Prostate gland (tissue), 2 donors: ENCODE data around the gene F7. TPM values are rescaled to one million over a fixed set of nuclear protein-coding genes. Genes with fewer than 3 reads are reported as not detected.

Experiments used
- DNase-seq: peaks from one replicate; pipeline ENCODE4 v3.0.0-alpha.2; 2019; ENCODE audit warnings: low spot score
- H3K27ac ChIP-seq, 2 donors: fragments of 200-600 bp; sonication (generic); 2 replicates each; pipeline ENCODE4 v1.5.1; 2017 to 2019
- H3K27me3 ChIP-seq: fragments of 200-600 bp; sonication (generic); replicated peaks from 2 replicates; pipeline ENCODE4 v1.5.1; 2019; ENCODE audit not compliant: insufficient read depth
- H3K36me3 ChIP-seq, 2 donors: fragments of 200-600 bp; sonication (generic); 1 replicate in 1 of 2; 2 replicates in 1 of 2; pipeline versions ENCODE4 v1.5.1 to v1.8.1; 2017 to 2019
- H3K4me1 ChIP-seq: fragments of 200-600 bp; sonication (generic); replicated peaks from 2 replicates; pipeline ENCODE4 v1.5.1; 2019
- H3K4me3 ChIP-seq, 2 donors: fragments of 200-600 bp; sonication (generic); 2 replicates each; pipeline ENCODE4 v1.5.1; 2017 to 2019
- H3K9me3 ChIP-seq: fragments of 200-600 bp; sonication (generic); 2 replicates; pipeline ENCODE4 v1.5.1; 2017
- POLR2A ChIP-seq: fragments of 450-650 bp; IDR thresholded peaks from one replicate; pipeline ENCODE4 v1.6.1; 2016; ENCODE audit warnings: antibody characterized with exemption, mild to moderate bottlenecking
- POLR2AphosphoS5 ChIP-seq: sonication (generic); formaldehyde crosslinking; IDR thresholded peaks from one replicate; pipeline ENCODE4 v1.6.1; 2017; ENCODE audit warnings: antibody characterized with exemption
- WGBS: methylation state at CpG from one replicate; pipeline ENCODE4 v1.1.5; 2018; 5-methylcytosine and 5-hydroxymethylcytosine counted together
- intact Hi-C: fragments of 100-400 bp; cut with DNase I; formaldehyde crosslinking; loops from one replicate; pipeline ENCODE4 v1.14.2; 2022
- total RNA-seq, 2 donors: library from RNA; depleted of rRNA; stranded (reverse); fragments of >200 nt; gene quantifications; one replicate each; pipeline ENCODE4 v1.1.0, GENCODE V29; 2016
- TF ChIP-seq, protein P1 (sequence below), 4 experiments: fragments of 200-600 bp in 2 of 4; fragments of 450-650 bp in 2 of 4; sonication (generic) in 2 of 4; IDR thresholded peaks; 1 replicate in 3 of 4; 2 replicates in 1 of 4; pipeline ENCODE4 v1.5.1; 2016 to 2019; ENCODE audit warnings: antibody characterized with exemption in 4 of 4, mild to moderate bottlenecking in 2 of 4, moderate library complexity in 2 of 4

Gene F7
- total RNA-seq, 2 donors from 2014 or later, result 2.7 TPM; not detected in 1

DNA sequence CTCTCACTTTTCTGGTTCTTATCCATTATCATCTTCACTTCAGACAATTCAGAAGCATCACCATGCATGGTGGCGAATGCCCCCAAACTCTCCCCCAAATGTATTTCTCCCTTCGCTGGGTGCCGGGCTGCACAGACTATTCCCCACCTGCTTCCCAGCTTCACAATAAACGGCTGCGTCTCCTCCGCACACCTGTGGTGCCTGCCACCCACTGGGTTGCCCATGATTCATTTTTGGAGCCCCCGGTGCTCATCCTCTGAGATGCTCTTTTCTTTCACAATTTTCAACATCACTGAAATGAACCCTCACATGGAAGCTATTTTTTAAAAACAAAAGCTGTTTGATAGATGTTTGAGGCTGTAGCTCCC is 14.2 kb downstream of the F7 start:
- intact Hi-C loops, result no loop called here

DNA sequence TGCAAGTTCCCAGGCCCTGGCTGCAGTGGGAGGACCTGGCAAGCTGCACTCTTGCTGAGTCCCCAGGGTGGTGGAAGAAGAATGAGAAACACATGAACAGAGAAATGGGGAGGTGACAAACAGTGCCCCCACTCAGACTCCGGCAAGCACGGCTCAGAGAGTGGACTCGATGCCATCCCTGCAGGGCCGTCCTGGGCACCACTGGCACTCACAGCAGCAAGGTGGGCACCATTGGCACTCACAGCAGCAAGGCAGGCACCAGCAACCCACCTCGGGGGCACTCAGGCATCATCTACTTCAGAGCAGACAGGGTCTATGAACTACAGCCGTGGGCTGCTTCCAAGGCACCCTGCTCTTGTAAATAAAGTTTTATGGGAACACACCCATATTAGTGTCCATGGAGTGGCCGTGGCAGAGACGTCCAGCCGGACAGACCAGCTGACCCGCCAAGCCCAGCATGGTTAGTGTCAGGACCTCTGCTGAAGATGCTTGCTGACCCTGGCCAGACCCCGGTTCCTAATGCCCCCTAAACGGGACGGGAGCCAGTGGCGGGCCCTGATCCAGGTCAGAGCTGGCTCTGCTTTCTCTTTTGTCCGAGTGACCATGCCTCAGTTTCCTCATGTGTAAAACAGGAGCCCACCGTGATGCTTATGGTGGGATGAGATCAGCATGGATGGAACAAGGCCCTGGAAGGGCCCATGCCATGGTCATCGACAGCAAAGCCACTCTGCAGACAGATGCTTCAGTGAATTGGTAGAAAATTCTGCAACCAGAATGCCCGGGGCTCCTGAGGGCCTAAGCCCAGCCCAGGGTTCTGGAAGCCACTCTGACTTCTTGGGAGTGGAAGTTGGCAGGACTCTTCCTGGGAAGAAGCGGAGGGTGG is 14.9 kb downstream of the F7 start:
- H3K4me1 ChIP-seq, result no peaks in the 10 kb centered on the region
- no peaks in the 10 kb centered on the region for H3K9me3 ChIP-seq
- TF ChIP-seq POLR2A, result no peak
- TF ChIP-seq POLR2AphosphoS5, result peak; percentile 39
- TF ChIP-seq, protein P1, sequence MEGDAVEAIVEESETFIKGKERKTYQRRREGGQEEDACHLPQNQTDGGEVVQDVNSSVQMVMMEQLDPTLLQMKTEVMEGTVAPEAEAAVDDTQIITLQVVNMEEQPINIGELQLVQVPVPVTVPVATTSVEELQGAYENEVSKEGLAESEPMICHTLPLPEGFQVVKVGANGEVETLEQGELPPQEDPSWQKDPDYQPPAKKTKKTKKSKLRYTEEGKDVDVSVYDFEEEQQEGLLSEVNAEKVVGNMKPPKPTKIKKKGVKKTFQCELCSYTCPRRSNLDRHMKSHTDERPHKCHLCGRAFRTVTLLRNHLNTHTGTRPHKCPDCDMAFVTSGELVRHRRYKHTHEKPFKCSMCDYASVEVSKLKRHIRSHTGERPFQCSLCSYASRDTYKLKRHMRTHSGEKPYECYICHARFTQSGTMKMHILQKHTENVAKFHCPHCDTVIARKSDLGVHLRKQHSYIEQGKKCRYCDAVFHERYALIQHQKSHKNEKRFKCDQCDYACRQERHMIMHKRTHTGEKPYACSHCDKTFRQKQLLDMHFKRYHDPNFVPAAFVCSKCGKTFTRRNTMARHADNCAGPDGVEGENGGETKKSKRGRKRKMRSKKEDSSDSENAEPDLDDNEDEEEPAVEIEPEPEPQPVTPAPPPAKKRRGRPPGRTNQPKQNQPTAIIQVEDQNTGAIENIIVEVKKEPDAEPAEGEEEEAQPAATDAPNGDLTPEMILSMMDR (IDR thresholded peaks at IDR 0.05), result no peak
- H3K27ac ChIP-seq, result no peak overlapping the region
- DNase-seq, result no peak
- 71% methylated on average over 17 of the region's 19 CpGs for WGBS
- intact Hi-C loops, result no loop called here
- no peaks in the 10 kb centered on the region for H3K36me3 ChIP-seq
- no peak overlapping the region for H3K4me3 ChIP-seq
- H3K27me3 ChIP-seq, result no peaks in the 10 kb centered on the region

More for the DNA sequence above, 14.2 kb downstream of the F7 start:
- WGBS, result 88% methylated on average over 7 of the region's 7 CpGs
- no peak for DNase-seq
- Histone ChIP-seq H3K9me3 (no peaks in the 10 kb centered on the region), H3K27me3 (no peaks in the 10 kb centered on the region), H3K4me1 (no peaks in the 10 kb centered on the region), H3K27ac (no peak overlapping the region), H3K36me3 (no peaks in the 10 kb centered on the region), H3K4me3 (no peak overlapping the region)
- TF ChIP-seq, protein P1 (IDR thresholded peaks at IDR 0.05), result no peak
- TF ChIP-seq POLR2AphosphoS5 (no peak), POLR2A (no peak)

DNA sequence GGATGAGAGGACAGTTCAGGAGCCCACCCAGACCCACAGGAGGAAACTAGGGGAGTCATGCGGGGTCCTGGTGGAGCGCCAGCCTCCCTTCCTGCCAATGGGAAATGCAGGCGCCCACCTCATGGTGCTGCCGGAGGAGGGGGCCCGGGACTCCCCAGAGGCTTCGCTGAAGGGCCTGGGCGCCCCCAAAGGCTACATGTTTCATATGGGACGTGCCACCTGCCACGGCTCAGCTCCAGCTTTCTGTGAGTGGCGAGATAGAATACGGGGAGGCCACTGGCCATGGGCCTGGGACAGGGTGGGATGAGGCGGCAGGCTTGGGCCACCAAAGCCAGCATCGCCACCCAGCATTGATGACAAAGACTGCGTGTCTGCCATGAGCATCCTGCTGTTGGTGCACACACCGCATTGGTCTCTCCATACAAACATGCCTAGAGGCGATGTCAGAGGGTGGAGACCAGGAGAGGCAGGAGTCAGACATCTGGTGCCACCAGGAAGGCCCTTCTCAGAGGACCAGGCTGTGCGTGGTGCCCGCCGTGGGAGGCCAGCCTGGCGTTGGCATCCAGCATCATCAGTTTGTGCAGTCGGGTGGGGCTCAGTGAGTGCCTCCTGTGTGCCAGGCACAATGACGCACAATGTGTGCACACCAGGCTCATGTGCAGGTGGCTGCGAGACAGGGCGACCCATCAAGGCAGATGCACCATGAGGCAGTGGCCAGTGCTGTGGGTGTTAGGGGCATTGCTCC is 15.8 kb downstream of the F7 start:
- no peak for DNase-seq
- intact Hi-C loops, result no loop called here
- Histone ChIP-seq H3K4me1 (no peaks in the 10 kb centered on the region), H3K36me3 (no peaks in the 10 kb centered on the region), H3K27ac (no peak overlapping the region), H3K27me3 (no peaks in the 10 kb centered on the region), H3K9me3 (no peaks in the 10 kb centered on the region), H3K4me3 (no peak overlapping the region)
- WGBS, result 91% methylated on average over 24 of the region's 24 CpGs
- no peak for TF ChIP-seq POLR2AphosphoS5
- TF ChIP-seq POLR2A, result no peak
- TF ChIP-seq, protein P1 (IDR thresholded peaks at IDR 0.05), result no peak

DNA sequence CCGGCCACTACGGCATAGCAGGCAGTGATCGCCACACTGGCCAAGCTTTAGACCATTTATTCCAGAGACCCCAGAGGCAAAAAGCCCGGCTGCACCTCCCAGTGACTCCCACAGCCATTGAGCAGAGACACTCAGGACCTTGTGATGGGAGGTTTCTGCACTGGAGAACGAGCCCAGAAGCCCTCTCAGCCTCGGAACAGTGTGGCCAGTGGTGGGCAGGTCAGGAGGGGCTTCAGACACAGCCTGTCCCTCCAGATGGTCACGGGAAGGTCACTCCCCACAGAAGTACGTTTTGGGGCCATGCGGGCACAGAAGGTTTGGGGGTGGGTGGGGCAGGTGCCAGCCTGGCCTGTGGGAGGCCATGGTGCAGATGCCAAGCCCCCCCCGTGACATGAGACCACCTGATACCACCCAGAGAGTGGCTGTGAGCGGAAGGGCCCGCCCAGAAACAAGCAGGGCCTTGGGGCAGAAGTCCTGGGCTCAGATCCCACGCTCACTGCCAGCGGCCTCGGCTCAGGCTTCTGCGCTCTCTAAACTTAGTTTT is 16.4 kb downstream of the F7 start:
- Histone ChIP-seq H3K36me3 (no peaks in the 10 kb centered on the region), H3K27ac (peak overlapping the region; percentile 49 to 58), H3K4me1 (no peaks in the 10 kb centered on the region), H3K9me3 (no peaks in the 10 kb centered on the region), H3K4me3 (no peak overlapping the region), H3K27me3 (no peaks in the 10 kb centered on the region)
- DNase-seq, result no peak
- intact Hi-C loops, result no loop called here
- WGBS, result 56% methylated on average over 16 of the region's 16 CpGs
- no peak for TF ChIP-seq POLR2A
- TF ChIP-seq, protein P1 (IDR thresholded peaks at IDR 0.05), result no peak
- TF ChIP-seq POLR2AphosphoS5, result no peak
